Stimulated activated CD4-positive, alpha-beta T cell treated with anti-CD3 and anti-CD28 coated beads, TNF-alpha, amount 100 ng/mL, for 48 hours (primary cell): ENCODE results near the gene PEX7.
"Not testable (repeated sequence)": the region's sequence is repeated elsewhere in the genome, so short reads cannot be mapped to it uniquely, and the experiment has no call there.

Experiments
- DNase-seq, 3 donors: peaks; one replicate each; pipeline ENCODE4 v3.0.0-alpha.2; 2020; ENCODE audit warnings: low read depth in 3 of 3

The PEX7 gene

DNA sequence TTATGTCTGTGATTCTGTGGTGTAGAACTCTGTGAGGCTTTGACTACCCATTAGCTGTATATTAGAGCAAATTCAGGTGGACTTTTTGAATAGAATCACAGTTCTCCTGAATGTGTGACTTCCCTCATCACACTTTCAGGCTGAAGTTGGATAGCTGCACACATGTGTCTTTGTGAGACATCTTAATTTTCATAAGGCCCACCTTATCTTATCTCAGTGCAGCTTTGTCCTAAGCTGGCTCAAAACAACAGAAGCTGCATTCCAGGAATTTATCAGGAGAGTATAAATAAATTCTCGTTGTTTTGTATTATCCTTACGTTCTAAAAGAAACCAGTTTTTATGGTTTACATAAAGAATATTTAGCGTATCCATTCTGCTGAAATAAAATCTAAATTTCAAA, 73.5 kb downstream of the PEX7 start:
- DNase-seq = no peak

GRCh38 chr6:136897071-136897470, 74.7 kb downstream of the PEX7 start:
- no peak for DNase-seq

- DNase-seq = no peak
These were observed 78.9 kb downstream of the PEX7 start for GRCh38 chr6:136901212-136901784.

- DNase-seq = not testable (repeated sequence)
These were observed 82.1 kb downstream of the PEX7 start for GRCh38 chr6:136904477-136904876.

DNA sequence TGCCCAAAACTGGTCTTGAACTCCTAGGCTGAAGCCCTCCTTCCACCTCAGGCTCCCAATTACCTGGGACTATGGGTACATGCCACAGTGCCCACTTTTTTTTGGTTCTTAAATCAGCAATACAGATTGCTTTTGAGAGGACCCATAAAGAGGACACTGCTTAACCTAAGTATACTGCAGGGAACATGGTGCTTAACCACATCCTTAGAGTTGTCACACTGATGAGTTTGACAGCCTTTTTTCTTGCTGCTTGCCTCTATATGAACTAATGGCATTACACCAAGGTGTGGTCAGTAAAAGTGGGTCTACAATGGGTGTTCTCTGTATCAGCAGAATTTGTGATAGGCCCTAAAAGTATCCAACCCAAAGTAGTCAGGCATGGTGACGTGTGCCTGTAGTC, 92.6 kb downstream of the PEX7 start:
- DNase-seq = no peak

DNA sequence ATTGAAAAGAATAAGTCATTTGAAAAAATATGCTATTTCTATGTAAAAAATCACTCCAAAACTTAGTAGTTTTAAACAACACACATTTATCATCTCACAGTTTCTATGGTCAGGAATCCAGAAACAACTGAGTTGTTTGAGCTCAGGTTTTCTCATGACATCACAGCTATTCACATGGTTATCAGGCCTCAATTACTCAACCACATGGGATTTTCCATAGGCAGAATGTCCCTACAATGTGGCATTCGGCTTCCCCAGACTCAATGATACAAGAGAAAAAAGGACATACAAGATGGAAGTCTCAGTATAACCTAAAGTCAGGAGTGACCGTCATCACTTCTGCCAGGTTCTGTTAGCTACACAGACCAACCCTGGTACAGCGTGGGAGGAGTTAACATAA, 96.3 kb downstream of the PEX7 start:
- no peak for DNase-seq

GRCh38 chr6:136920216-136920615, 97.8 kb downstream of the PEX7 start:
- no peak for DNase-seq

- DNase-seq = no peak
These were observed 98.4 kb downstream of the PEX7 start for GRCh38 chr6:136920671-136921380.

DNA sequence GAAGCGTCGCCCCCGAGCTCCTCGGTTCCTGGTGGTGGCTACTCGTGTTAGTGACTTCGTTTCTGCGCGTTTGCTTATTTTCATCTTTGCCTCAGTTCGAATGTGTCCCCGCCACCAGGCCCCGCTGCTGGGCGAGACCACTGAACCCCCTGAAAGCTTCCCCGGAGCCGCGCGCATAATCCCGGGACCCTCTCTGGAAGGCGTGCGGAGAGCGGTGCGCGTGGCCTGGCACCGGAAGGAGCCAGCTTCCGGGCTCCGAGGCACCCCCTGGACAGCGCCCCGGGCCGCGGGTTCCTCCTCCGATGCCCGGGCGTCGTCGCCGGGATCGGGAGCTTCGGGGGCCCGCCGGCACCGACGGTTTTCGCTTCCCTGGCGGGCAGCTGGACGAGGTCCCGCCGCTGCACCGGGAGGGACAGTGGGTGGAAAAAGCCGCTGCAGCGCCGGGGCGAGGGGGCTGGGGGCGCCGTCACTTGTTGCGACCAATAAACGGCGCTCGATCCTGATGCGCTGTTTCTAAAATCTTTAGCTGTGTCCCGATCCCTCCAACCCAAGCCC, 99.1 kb downstream of the PEX7 start:
- DNase-seq = no peak

GRCh38 chr6:136921936-136922684, 99.7 kb downstream of the PEX7 start, which contains the start of gene SLC35D3:
Gene SLC35D3, plus strand, starts transcription at chr6:136922301. Its CDS starts 128 bp downstream, at chr6:136922429.
- no peak for DNase-seq

DNA sequence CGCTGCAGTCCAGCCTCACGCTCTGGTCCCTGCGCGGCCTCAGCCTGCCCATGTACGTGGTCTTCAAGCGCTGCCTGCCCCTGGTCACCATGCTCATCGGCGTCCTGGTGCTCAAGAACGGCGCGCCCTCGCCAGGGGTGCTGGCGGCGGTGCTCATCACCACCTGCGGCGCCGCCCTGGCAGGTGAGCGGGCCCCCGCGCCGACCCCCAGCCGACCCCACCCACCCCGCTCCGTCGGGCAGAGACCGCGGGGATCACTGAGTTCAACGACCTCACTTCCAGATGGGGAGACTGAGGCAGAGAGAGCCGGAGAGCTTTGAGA, 100.3 kb downstream of the PEX7 start:
- DNase-seq = no peak

GRCh38 chr6:136923116-136923953, 100.9 kb downstream of the PEX7 start:
- DNase-seq = no peak

GRCh38 chr6:136923954-136924673, 101.7 kb downstream of the PEX7 start:
- no peak for DNase-seq

DNA sequence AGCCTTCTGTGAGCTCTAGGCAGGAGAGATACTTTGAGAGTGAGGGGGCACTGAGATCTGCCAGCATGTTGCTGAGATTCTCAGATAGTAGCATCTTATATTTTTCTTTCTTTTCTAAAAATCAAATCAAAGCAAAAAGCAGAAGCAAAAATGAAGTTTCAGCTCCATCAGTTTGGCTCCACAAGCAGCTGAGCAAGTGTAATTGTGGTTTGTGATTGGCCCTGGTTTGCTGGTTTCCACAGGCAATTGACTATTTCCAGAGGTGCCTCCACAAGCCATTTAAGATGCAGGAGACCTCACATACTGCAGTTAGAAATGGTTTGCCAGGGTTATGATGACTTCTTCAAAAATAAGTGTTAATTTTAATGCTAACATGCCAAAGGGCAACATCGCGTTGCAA, 104.0 kb downstream of the PEX7 start:
- no peak for DNase-seq

DNA sequence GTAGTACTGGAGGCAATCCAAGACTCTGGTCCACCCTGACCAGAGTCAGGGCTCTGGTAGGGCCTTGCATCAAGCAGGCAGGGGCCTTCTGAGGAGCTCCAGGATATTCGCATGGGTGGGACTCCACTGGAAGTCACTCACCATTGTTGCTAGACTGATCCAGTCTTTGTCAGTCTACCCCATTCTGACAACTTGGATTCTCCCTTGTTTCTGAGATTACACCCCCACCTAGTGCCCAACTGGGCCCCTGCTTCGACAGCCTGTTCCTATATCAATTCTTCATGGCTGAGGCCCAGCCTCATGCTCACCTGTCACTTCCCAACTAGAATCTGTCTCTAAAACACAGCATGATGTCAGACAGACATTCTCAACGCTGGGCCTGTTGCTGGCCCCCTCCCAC, 104.9 kb downstream of the PEX7 start:
- no peak for DNase-seq

GRCh38 chr6:136930528-136930927, 108.1 kb downstream of the PEX7 start:
- DNase-seq = no peak

DNA sequence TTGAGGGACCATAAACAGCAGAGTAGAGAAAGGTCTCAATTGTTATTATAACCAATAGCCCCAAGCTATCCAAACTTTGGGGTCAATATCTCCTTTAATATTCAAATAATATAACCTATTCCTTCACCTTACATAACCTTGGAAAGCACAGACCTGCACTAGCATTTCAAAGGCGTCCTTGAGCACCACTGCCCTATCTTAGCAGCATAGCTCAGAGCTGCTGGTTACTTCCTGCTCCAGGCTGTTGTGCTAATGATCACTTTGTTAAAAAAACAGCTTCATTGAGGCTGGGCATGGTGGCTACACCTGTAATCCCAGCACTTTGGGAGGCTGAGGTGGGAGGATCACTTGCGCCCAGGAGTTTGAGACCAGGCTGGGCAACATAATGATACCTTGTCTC, 110.2 kb downstream of the PEX7 start:
- no peak for DNase-seq

DNA sequence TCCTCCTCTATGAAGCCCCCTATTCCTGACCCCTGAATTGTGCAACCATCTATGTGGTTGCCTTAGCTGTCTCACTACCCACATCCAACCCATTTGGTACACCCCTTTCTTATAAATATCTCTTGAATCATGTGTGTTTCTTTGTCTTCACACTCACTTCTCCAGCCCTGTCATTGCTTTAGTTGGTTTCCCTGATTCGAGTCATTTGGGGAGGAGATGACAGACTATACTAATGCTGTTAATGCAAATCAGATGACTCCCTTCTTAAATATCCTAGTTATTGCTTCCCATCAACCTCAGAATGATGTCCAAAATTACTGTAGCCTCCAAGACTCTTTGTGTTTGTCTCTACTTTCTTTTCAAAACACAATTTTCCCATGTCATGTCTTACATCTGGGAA, 122.7 kb downstream of the PEX7 start:
- no peak for DNase-seq

GRCh38 chr6:136945711-136946121, 123.3 kb downstream of the PEX7 start:
- DNase-seq = no peak

DNA sequence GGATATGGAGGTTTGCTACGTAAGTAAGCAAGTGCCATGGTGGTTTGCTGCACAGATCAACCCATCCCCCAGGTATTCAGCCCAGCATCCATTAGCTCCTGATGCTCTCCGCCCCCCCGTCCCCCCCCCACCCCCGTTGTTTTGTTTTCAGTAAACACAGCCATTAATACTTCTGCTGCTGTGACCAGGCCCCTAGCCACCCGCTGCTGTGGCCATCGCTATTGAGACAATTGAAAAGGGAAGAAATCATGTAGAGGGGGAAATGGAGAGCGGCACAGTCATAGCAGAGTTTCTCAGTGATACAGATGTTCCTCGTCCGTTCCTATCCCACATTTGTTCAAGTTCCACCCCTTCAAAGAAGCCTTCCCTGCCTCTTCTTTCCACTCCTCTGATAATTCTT, 124.6 kb downstream of the PEX7 start:
- no peak for DNase-seq

DNA sequence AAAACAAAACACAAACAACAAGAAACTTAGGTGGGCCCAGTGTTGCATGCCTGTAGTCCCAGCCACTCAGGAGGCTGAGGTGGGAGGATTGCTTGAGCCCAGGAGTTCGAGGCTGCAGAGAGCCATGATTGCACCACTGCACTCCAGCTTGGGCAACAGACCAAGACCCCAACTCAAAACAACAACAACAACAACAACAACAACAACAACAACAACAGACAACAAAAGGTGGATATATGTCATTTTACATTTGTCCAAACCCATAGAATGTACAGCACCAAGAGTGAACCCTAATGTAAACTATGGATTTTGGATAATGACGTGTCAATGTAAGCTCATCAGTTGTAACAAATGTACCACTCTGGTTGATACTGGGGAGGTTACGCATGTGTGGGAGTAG, 127.6 kb downstream of the PEX7 start:
- not testable (repeated sequence) for DNase-seq
